Measurements from ENCODE around the gene TBC1D2B. TPM values are rescaled to one million over a fixed set of nuclear protein-coding genes. Genes with fewer than 3 reads are reported as not detected.

The TBC1D2B gene
- polyA plus RNA-seq, 3 donors, result 5.9 to 53.3 (median 6.2) TPM

GRCh38 chr15:77985031-77985930 is 92.2 kb downstream of the TBC1D2B start:
- no peak overlapping the region for H3K27ac ChIP-seq (ENCODE audit: low read depth in 1 of 2, low read length in 2 of 2)
- H3K36me3 Mint-ChIP-seq, result no peaks in the 10 kb centered on the region
- no peak overlapping the region for H3K4me2 ChIP-seq (replicated peaks; ENCODE audit: extremely low read depth, low read length, poor library complexity, severe bottlenecking)
- H3K27ac Mint-ChIP-seq, result peak overlapping the region in 1 of 7 donors; percentile 54
- H3K27me3 ChIP-seq (ENCODE audit: control insufficient read depth in 2 of 2, insufficient read depth in 2 of 2, low read length in 2 of 2), result no peaks in the 10 kb centered on the region
- H3K9me3 Mint-ChIP-seq, result no peaks in the 10 kb centered on the region
- no peaks in the 10 kb centered on the region for H3K36me3 ChIP-seq (replicated peaks in 1 of 2; ENCODE audit: control insufficient read depth in 1 of 2, insufficient read depth in 2 of 2, low read length in 2 of 2)
- H3K9me3 ChIP-seq (replicated peaks in 1 of 2; ENCODE audit: control insufficient read depth in 1 of 2, insufficient read depth in 1 of 2, low read length in 2 of 2), result no peaks in the 10 kb centered on the region
- no peak for TF ChIP-seq CTCF (IDR thresholded peaks at IDR 0.05)
- H2AFZ ChIP-seq (ENCODE audit: insufficient read depth, low read depth, low read length, poor library complexity, severe bottlenecking), result no peak overlapping the region
- H3K27me3 Mint-ChIP-seq (ENCODE audit: low read depth in 3 of 3), result peaks cover 6 to 9% (median 7%) of the 10 kb centered on the region in 3 donors
- no peaks in the 10 kb centered on the region for H3K4me1 ChIP-seq (ENCODE audit: control insufficient read depth in 1 of 2, insufficient read depth in 2 of 2, low read length in 2 of 2)
- no peaks in the 10 kb centered on the region for H3K79me2 ChIP-seq (ENCODE audit: insufficient read depth, low read length)
- WGBS (ENCODE audit: insufficient coverage), result 98% methylated on average over 15 of the region's 23 CpGs
- H3K4me3 Mint-ChIP-seq, result no peak overlapping the region
- intact Hi-C loops (cut with micrococcal nuclease), result no loop called here
- no peak overlapping the region for H3K4me3 ChIP-seq (replicated peaks in 1 of 3; ENCODE audit: low read depth in 2 of 3, low read length in 3 of 3)
- no peak overlapping the region for H3K9ac ChIP-seq (ENCODE audit: insufficient read depth, low read length, poor library complexity, severe bottlenecking)
- DNase-seq, result no peak
- no peaks in the 10 kb centered on the region for H4K20me1 ChIP-seq (ENCODE audit: insufficient read depth, low read length)
- H3K4me1 Mint-ChIP-seq, result no peaks in the 10 kb centered on the region

GRCh38 chr15:77984446-77984861 is 93.1 kb downstream of the TBC1D2B start:
- H3K4me3 ChIP-seq (replicated peaks in 1 of 3; ENCODE audit: low read depth in 2 of 3, low read length in 3 of 3), result no peak overlapping the region
- no peaks in the 10 kb centered on the region for H4K20me1 ChIP-seq (ENCODE audit: insufficient read depth, low read length)
- H3K27ac ChIP-seq (ENCODE audit: low read depth in 1 of 2, low read length in 2 of 2), result no peak overlapping the region
- H3K9me3 ChIP-seq (replicated peaks in 1 of 2; ENCODE audit: control insufficient read depth in 1 of 2, insufficient read depth in 1 of 2, low read length in 2 of 2), result no peaks in the 10 kb centered on the region
- Mint-ChIP-seq H3K9me3 (no peaks in the 10 kb centered on the region), H3K27ac (no peak overlapping the region), H3K36me3 (no peaks in the 10 kb centered on the region), H3K27me3 (ENCODE audit: low read depth in 3 of 3) (peaks cover 6 to 9% (median 7%) of the 10 kb centered on the region in 3 donors), H3K4me1 (no peaks in the 10 kb centered on the region), H3K4me3 (no peak overlapping the region)
- no peak overlapping the region for H3K9ac ChIP-seq (ENCODE audit: insufficient read depth, low read length, poor library complexity, severe bottlenecking)
- H3K36me3 ChIP-seq (replicated peaks in 1 of 2; ENCODE audit: control insufficient read depth in 1 of 2, insufficient read depth in 2 of 2, low read length in 2 of 2), result no peaks in the 10 kb centered on the region
- no peaks in the 10 kb centered on the region for H3K79me2 ChIP-seq (ENCODE audit: insufficient read depth, low read length)
- DNase-seq, result no peak
- no peaks in the 10 kb centered on the region for H3K4me1 ChIP-seq (ENCODE audit: control insufficient read depth in 1 of 2, insufficient read depth in 2 of 2, low read length in 2 of 2)
- H3K4me2 ChIP-seq (replicated peaks; ENCODE audit: extremely low read depth, low read length, poor library complexity, severe bottlenecking), result no peak overlapping the region
- 100% methylated on average over 2 of the region's 7 CpGs for WGBS (ENCODE audit: insufficient coverage)
- intact Hi-C loops (cut with micrococcal nuclease), result no loop called here
- H2AFZ ChIP-seq (ENCODE audit: insufficient read depth, low read depth, low read length, poor library complexity, severe bottlenecking), result no peak overlapping the region
- no peak for TF ChIP-seq CTCF (IDR thresholded peaks at IDR 0.05)
- H3K27me3 ChIP-seq (ENCODE audit: control insufficient read depth in 2 of 2, insufficient read depth in 2 of 2, low read length in 2 of 2), result no peaks in the 10 kb centered on the region

Data from CD14-positive monocyte (primary cell).